SIG-M5 treated with dmso at 0.1 percent for 504 hours (cell line): ENCODE measurements around the gene STAT5B.

Experiments used
- DNase-seq: peaks from one replicate; lab custom pipeline; 2025; ENCODE audit not compliant: unreplicated experiment; lab: John Stamatoyannopoulos, UW

The STAT5B gene

GRCh38 chr17:42181851-42182207 lies 94.4 kb downstream of the STAT5B start:
- no peak for DNase-seq

- DNase-seq, result peak; percentile 77
Measured at GRCh38 chr17:42180922-42181850, 95.0 kb downstream of the STAT5B start, which contains the start of gene KCNH4. KCNH4 (minus strand) TSS chr17:42181142; CDS start chr17:42180945, 197 bp downstream.

GRCh38 chr17:42180411-42180921 lies 95.7 kb downstream of the STAT5B start:
- DNase-seq, result no peak

GRCh38 chr17:42179911-42180410 lies 96.2 kb downstream of the STAT5B start:
- no peak for DNase-seq

GRCh38 chr17:42179335-42179734 lies 96.9 kb downstream of the STAT5B start:
- no peak for DNase-seq

GRCh38 chr17:42178817-42179216 lies 97.4 kb downstream of the STAT5B start:
- no peak for DNase-seq

- no peak for DNase-seq
Measured at GRCh38 chr17:42177684-42178083, 98.5 kb downstream of the STAT5B start.

- DNase-seq, result no peak
Measured at GRCh38 chr17:42174126-42174783, 101.9 kb downstream of the STAT5B start.

GRCh38 chr17:42171831-42172230 lies 104.4 kb downstream of the STAT5B start:
- DNase-seq, result no peak

- DNase-seq, result no peak
Measured at GRCh38 chr17:42169351-42169750, 106.8 kb downstream of the STAT5B start.

- DNase-seq, result peak; percentile 38
Measured at GRCh38 chr17:42167807-42168206, 108.4 kb downstream of the STAT5B start.

- DNase-seq, result no peak
Measured at GRCh38 chr17:42166196-42166763, 109.9 kb downstream of the STAT5B start.

- no peak for DNase-seq
Measured at GRCh38 chr17:42165751-42166150, 110.4 kb downstream of the STAT5B start.

- no peak for DNase-seq
Measured at GRCh38 chr17:42163696-42164407, 112.3 kb downstream of the STAT5B start.

- DNase-seq, result no peak
Measured at GRCh38 chr17:42163113-42163512, 113.1 kb downstream of the STAT5B start.

- no peak for DNase-seq
Measured at GRCh38 chr17:42160531-42160910, 115.7 kb downstream of the STAT5B start.

GRCh38 chr17:42159796-42160530 lies 116.2 kb downstream of the STAT5B start:
- no peak for DNase-seq

GRCh38 chr17:42155614-42156045 lies 120.6 kb downstream of the STAT5B start:
- no peak for DNase-seq

GRCh38 chr17:42153919-42154742 lies 122.1 kb downstream of the STAT5B start:
- peak; percentile 61 for DNase-seq
